ENCODE results near the gene IPO9.
"Not testable (repeated sequence)": the region's sequence is repeated elsewhere in the genome, so short reads cannot be mapped to it uniquely, and the experiment has no call there.

IPO9 gene

DNA sequence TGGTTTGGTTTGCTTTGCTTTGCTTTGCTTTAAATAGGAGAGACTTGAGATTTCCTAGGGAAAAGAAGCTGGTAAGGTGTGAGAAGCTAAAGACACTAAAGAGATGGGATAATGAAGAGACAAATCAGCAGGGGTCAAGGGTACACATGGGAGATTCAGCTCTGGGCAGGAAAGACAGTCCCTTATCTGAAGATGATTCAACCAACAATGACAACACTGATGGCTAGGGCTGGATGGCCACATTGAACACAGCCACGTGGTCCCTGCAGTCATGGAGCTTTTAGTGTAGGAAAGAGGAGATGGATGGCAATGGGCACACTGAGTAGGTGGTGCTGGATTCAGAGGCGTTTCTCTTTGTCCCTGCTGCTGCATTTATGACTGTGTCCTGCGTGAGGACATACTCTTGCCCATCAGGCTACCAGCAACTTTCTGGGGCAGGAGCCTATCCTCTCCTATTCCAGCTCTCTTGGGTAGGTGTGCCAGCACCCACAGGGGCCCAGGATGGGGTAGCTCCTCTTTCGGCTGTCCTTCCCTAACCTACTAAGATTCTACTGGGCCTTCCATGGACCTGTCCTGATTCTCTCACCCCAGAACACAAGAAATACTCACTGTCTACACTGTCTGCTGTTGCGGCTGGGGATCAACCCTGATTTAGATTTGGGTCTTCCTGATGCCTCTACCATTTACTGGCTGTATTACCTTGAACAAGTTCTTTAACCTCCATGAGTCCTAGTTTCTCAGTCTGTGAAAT is 58.3 kb downstream of the IPO9 start:
- DNase-seq (ENCODE audit: low read depth in 3 of 3, low spot score in 1 of 3) = no peak

DNA sequence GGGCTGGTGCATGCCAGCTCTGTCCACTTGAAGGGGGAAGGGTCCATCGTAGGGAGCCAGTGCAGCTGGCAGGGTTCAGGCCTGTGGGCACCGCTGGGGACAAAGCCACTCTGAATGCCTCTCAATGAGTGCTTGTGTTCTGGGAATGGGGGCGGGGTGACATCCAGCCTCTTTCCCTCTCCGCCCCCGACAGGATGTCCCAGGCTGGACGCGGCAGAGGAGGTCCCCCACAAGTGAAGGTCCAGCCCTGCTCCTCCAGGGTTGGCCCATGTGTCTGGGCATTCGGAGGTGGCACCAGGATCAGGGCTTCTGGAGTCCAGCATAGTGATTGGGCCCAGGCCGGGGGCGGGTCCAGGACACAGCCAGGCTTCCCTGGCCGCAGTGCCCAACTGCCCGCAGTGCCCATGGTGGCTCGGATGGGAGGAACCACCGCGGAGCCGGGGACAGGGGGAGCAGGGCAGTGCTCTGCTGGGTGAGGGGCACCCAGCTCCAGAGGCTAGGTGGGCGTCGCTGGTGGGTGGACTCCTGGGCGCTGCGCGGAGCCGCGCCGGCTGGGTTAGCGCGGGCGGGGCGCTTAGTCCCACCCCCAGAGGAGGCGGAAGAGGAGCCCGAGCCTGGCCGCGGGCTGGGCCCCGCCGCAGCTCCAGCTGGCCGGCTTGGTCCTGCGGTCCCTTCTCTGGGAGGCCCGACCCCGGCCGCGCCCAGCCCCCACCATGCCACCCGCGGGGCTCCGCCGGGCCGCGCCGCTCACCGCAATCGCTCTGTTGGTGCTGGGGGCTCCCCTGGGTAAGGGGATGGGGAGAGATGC is 59.5 kb downstream of the IPO9 start, which contains the start of gene SHISA4:
Gene SHISA4 (plus strand): TSS at position 617 of the 808 bp plus-strand sequence. CDS start 97 bp downstream, at position 714.
- no peak for DNase-seq (ENCODE audit: low read depth in 3 of 3, low spot score in 1 of 3)

DNA sequence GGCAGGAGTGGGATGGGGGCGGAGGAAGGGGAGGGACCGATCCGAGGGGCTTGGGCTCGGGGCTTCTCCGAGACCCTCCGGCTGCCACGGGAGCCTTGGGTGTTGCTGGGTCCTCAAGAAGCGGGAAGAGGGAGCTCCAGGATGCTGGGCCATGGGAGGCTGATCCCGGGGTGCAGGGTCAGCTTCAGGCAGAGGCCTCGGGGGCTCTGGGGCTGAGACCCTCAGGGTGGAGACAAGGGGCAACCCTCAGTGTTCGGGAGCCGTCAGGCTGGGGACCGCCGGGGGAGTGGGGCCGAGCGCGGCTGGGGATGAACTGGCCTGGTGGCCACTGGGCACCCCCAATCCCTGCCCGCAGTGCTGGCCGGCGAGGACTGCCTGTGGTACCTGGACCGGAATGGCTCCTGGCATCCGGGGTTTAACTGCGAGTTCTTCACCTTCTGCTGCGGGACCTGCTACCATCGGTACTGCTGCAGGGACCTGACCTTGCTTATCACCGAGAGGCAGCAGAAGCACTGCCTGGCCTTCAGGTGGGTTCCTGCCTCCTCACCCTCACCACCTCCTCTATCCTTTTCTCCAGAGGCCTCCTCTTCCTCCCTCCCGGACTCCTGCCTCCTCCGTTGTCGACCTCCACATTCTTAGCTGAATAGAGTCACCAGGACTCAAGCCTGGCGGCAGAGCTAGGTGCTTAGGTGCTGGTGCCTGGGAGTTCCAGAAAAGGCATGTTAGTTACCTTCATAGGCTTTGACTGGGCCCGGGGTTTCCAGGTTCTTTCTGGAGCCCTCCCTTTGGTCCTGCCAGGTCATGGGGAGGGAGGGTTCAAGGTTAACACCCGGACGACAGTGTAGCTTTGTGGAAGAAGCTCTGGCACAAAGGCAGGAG is 60.4 kb downstream of the IPO9 start:
- no peak for DNase-seq (ENCODE audit: low read depth in 3 of 3, low spot score in 1 of 3)

- no peak for DNase-seq (ENCODE audit: low read depth in 3 of 3, low spot score in 1 of 3)
These were observed 61.3 kb downstream of the IPO9 start for GRCh38 chr1:201890223-201890622.

- DNase-seq (ENCODE audit: low read depth in 3 of 3, low spot score in 1 of 3) = no peak
These were observed 62.0 kb downstream of the IPO9 start for GRCh38 chr1:201890806-201891450.

- DNase-seq (ENCODE audit: low read depth in 3 of 3, low spot score in 1 of 3) = no peak
These were observed 62.6 kb downstream of the IPO9 start for GRCh38 chr1:201891451-201892045.

DNA sequence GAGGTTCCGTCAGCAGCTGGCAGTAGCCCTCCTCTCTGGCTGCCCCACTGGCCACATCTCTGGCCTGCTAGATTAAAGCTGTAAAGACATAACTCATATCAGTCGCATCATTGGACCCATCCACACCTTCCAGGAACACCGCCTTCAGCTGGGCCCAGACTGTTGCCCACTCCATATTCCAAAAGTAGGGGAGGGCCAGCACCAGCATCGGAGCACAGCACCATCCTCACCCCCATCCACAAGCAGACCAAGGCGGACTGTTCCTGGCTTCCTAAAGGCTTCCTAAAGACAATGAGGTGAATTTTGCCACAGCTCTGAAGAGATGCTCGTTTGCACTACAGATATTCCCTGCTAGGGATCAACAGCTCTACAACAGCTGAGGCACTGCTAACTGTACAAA is 63.3 kb downstream of the IPO9 start:
- DNase-seq (ENCODE audit: low read depth in 3 of 3, low spot score in 1 of 3) = no peak

- DNase-seq (ENCODE audit: low read depth in 3 of 3, low spot score in 1 of 3) = no peak
These were observed 64.5 kb downstream of the IPO9 start for GRCh38 chr1:201893431-201893830.

- DNase-seq (ENCODE audit: low read depth in 3 of 3, low spot score in 1 of 3) = no peak
These were observed 65.6 kb downstream of the IPO9 start for GRCh38 chr1:201894343-201895119.

GRCh38 chr1:201895120-201895665 is 66.2 kb downstream of the IPO9 start:
- DNase-seq (ENCODE audit: low read depth in 3 of 3, low spot score in 1 of 3) = no peak

GRCh38 chr1:201895913-201896807 is 67.2 kb downstream of the IPO9 start:
- peak; percentile 47 to 68 (median 48) for DNase-seq (ENCODE audit: low read depth in 3 of 3, low spot score in 1 of 3)

DNA sequence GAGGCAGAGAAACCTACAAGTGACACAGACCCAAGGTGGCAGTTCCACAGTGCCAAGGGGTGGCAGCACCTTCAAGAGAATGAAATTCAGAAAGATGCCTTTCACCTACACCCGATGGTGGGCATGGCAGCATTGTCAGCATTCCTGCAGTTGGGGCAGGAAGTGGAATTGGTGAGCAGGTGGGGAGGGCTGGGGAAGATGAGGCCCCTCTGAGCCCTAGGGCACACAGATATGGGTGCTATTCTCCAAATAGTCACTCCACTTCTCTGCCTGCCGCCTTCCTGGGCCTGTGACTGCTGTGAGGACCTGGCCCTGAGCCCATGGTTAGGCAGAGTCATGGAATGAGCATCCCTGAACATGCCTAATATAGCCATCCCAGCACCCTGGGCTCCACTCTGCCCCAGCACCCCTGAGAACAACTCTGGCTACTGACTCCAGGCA is 68.0 kb downstream of the IPO9 start:
- DNase-seq (ENCODE audit: low read depth in 3 of 3, low spot score in 1 of 3) = no peak

- DNase-seq (ENCODE audit: low read depth in 3 of 3, low spot score in 1 of 3) = no peak
These were observed 69.4 kb downstream of the IPO9 start for GRCh38 chr1:201898240-201898894.

DNA sequence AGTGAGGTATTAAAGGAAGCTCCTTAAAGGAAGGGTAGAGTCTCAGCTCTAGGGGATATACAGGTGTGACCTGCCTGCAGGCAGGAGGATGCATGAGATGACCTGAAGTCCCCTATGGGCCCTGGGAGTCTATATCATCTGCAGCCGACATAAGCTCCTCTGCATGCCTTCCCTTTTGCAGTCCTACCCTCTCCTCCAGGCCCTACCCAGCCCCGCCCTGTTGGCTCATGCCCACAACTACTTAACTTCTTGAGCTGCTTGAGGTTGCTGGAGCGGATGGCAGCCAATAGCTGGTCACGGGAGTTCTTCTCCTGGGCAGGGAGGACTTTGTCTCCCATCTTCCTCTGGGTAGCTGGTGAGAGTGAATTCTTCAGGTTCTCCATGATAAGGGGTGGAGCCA is 70.0 kb downstream of the IPO9 start:
- DNase-seq (ENCODE audit: low read depth in 3 of 3, low spot score in 1 of 3) = no peak

- no peak for DNase-seq (ENCODE audit: low read depth in 3 of 3, low spot score in 1 of 3)
These were observed 70.9 kb downstream of the IPO9 start for GRCh38 chr1:201899683-201900429.

DNA sequence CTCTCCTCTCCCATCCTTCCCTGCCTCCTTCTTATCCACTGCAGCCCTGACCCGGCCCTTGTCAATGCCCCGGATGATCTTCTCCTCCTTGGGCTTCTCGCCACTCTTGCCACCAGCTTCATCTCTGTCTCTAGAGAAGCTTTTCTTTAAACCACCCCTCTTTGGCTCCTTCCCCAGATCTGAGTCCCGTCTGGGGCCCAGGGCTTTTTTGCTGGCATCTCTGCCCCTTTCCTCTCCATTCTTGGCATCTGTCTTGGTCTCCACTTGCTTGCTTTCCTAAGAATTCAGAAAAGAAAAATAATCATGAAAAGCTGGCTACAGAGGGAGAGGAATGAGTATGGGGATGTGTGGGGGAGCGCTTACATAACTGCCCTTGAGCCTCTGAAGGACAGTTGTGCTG is 71.5 kb downstream of the IPO9 start:
- DNase-seq (ENCODE audit: low read depth in 3 of 3, low spot score in 1 of 3) = no peak

- DNase-seq (ENCODE audit: low read depth in 3 of 3, low spot score in 1 of 3) = not testable (repeated sequence)
These were observed 72.1 kb downstream of the IPO9 start for GRCh38 chr1:201901036-201901435.

Measured in stimulated activated CD4-positive, alpha-beta T cell treated with anti-CD3 and anti-CD28 coated beads, TNF-alpha, amount 100 ng/mL, for 1 hour (primary cell).